Cardiac septum (tissue), 1 donor: ENCODE measurements around the gene FNIP1. TPM values are rescaled to one million over a fixed set of nuclear protein-coding genes. Genes with fewer than 3 reads are reported as not detected.
"Not testable (repeated sequence)": the region's sequence is repeated elsewhere in the genome, so short reads cannot be mapped to it uniquely, and the experiment has no call there.

Experiments
- DNase-seq: peaks from one replicate; pipeline ENCODE4 v3.0.0-alpha.2; 2020; ENCODE audit warnings: low spot score
- intact Hi-C: fragments of 100-400 bp; cut with DNase I; formaldehyde crosslinking; loops from one replicate; pipeline ENCODE4 v1.14.0; 2022
- total RNA-seq: library from RNA; stranded (reverse); fragmentation: NEBNext Ultra II Directional; extraction: Animal tissue kit (Norgen Biotek cat#: 25700); gene quantifications from one replicate; pipeline ENCODE4 v1.2.1, GENCODE V29; 2021
- donor health status: DM: no; HTN: no; CAD: no.

Gene FNIP1
- total RNA-seq, 1 donor from 2014 or later, result 31.6 TPM

GRCh38 chr5:131627207-131627865, 169.5 kb downstream of the FNIP1 start:
- intact Hi-C loops, result no loop called here

DNA sequence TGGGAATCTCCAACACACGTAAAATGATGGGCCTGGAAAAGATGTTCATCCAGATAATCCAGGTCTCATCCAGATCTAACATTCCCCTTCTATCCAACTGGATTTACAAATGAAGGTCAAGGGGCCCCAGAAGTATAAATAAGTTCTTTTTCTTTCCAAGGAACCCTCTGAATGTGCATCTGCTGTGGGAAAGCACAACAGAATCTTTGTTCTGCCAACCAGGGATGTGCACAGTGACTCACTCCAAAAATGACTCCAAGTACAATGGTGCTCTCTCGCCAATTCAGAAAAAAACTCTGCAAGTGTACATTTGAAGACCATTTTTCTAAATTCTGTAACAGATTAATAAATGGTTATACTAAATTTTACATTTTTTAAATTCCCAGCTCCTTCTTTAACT, 174.2 kb downstream of the FNIP1 start:
- intact Hi-C loops, result no loop called here
- no peak for DNase-seq

More at GRCh38 chr5:131627207-131627865, 169.5 kb downstream of the FNIP1 start:
- DNase-seq, result no peak

DNA sequence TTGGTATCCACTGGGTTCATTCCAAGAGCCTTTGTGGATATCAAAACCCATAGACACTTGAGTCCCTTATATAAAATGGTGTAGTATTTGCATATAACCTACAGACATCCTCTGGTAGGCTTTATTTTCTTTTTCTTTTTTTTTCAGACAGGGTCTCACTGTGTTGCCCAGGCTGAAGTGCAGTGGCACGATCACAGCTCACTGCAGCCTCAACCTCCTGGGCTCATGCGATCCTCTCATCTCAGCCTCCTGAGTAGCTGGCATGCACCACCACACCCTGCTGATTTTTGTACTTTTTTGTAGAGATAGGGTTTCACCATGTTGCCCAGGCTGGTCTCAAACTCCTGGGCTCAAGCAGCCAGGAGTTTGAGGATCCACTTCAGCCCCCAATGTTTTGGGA, 175.7 kb downstream of the FNIP1 start:
- not testable (repeated sequence) for DNase-seq

DNA sequence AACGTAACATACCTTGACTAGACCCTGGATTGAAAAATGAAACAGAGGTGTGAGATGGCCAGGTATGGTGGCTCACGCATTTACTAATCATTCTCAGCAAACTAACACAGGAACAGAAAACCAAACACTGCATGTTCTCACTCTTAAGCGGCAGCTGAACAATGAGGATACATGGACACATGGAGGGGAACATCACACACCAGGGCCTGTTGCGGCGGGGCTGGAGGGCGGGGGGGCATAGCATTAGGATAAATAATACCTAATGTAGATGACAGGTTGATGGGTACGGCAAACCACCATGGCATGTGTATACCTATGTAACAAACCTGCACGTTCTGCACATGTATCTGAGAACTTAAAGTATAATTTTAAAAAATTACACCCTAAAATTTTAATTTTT, 177.7 kb downstream of the FNIP1 start:
- intact Hi-C loops, result no loop called here
- DNase-seq, result no peak

More for the DNA sequence above, 175.7 kb downstream of the FNIP1 start:
- intact Hi-C loops, result not testable (repeated sequence)

DNA sequence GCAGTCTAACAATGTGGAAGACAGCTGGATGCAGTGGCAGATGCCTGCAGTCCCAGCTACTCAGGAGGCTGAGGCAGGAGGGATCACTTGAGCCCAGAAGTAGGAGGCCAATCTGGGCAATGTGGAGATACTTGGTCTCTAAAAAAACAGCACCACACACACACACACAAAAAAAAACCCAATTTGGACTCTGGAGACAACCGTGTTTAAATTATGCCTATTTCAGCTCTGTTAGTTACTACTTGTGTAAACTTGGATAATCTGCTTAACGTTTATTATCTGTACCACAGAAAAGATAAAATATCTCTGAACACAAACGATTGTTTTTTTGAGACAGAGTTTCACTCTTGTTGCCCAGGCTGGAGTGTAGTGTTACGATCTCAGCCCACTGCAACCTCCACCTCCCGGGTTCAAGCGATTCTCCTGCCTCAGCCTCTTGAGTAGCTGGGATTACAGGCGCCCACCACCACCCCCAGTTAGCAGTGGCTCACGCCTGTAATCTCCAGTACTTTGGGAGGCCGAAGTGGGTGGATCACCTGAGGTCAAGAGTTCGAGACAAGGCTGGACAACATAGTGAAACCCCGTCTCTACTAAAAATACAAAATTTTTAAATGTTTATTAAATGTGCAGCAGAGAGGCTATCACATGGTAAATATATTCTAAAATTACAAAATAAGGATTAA, 179.5 kb downstream of the FNIP1 start:
- intact Hi-C loops, result no loop called here

GRCh38 chr5:131615957-131616356, 180.9 kb downstream of the FNIP1 start:
- intact Hi-C loops, result no loop called here

More for the DNA sequence above, 179.5 kb downstream of the FNIP1 start:
- DNase-seq, result no peak

GRCh38 chr5:131613423-131613822, 183.4 kb downstream of the FNIP1 start:
- no peak for DNase-seq
- intact Hi-C loops, result no loop called here

More at GRCh38 chr5:131615957-131616356, 180.9 kb downstream of the FNIP1 start:
- no peak for DNase-seq

DNA sequence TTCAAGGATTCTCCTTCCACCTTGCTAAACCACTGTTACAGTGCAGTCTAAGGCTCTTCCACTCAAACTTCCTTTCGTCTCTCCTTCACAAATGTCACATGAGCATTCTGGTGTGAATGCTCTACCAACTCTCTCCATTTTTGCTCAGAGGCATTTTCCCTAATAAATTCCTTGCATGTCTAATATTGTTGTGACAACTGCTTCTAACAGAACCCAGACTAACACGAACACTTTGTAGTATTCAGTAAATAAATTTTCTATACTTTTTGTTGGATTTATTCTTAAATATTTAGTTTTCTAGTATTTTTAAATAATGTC, 185.8 kb downstream of the FNIP1 start:
- intact Hi-C loops, result no loop called here
- no peak for DNase-seq

- intact Hi-C loops, result no loop called here
- no peak for DNase-seq
Observed at GRCh38 chr5:131610198-131611063, 186.4 kb downstream of the FNIP1 start.

DNA sequence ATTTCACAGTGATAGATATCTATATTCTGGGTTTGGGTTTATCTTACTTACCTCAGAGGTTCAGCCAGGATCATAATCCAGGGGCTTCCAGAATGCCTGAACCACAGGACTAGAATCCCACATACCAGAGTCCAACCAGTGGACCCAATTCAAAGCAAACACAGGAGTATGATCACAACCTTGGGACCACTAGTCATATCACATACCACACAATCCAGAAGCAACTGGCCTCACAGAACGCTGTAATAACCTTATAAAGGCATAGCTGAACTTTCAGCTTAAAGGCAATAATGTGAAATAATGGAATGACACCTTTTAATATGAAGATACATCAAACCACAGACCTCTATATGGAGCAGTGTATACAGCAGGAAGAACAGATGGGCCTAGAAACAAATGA, 187.0 kb downstream of the FNIP1 start:
- no peak for DNase-seq
- intact Hi-C loops, result no loop called here

DNA sequence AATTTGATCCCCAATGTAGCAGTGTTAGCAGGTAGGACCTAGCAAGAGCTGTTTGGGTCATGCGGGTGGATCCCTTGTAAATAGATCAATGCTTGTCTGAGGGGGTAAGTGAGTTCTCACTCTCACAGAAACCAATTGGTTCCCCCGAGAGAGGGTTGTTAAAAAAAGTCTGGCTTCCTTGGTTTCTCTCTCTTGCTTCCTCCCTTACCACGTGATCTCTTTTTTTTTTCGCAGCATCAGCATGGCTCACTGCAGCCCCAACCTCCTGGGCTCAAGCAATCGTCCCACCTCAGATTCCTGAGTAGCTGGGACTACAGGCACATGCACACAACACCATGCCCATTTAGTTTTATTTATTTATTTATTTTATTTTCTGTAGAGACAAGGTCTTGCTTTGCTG, 188.2 kb downstream of the FNIP1 start:
- intact Hi-C loops, result no loop called here
- no peak for DNase-seq

DNA sequence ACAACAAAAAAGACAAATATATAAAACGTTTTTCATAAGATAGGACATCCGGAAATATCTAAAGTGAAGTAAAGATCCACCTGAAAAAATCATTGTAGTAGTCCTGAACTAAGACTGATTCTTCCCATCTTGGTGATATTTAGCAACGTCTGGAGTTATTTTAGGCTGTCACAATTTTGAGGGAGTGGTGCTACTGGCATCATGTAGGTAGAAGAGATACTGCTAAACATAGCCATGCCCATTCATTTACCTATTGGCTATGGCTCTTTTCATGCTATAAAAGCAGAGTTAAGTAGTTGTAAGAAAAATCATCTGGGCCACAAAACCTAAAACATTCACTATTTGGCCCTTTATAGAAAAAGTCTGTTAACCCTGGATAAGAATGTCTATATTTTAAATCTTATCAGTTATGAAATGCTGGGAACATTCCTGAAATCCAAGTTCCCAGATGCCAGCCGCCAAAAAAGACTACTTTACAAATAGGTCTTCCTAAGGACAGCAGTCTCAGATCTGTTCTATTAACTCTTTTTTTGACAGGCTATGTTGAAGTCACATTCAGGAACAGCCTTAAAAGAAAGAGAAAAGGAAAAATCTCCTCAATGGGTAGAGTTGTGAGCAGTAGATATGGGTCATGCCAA, 188.8 kb downstream of the FNIP1 start:
- intact Hi-C loops, result no loop called here
- DNase-seq, result no peak

DNA sequence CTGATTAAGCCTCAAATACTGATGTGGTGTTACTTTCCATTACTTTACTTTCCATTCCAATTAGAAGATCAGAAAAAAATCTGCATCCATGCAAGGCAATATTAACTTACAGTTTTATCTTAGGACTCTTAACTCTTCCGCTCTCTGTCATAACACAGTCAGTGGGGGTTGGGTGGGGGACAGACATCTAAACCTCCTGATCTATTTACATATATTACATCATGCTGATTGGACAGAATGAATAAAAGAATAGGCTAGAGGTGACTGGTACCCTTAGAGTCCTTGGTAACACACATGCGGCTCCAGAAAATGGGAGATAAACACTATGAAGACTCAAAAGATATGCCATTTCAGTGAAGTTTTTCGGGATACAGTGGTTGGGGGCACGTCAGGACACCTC, 189.4 kb downstream of the FNIP1 start:
- no peak for DNase-seq
- intact Hi-C loops, result no loop called here

DNA sequence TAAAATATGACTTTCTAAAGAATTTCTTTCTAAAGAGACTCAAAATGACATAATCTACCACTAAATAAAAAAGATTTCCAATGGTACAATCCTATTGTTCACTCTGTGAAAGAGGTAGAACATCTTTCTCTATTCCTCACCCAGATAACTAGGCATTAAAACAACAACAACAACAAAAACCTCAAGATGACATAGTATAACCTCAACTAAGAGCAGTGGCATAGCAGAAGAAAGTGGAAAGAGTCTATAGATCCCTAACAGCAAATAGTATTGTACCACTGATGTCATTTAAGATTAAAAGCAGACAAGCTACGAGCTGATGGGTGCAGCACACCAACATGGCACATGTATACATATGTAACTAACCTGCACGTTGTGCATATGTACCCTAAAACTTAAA, 191.7 kb downstream of the FNIP1 start:
- no peak for DNase-seq
- intact Hi-C loops, result no loop called here

DNA sequence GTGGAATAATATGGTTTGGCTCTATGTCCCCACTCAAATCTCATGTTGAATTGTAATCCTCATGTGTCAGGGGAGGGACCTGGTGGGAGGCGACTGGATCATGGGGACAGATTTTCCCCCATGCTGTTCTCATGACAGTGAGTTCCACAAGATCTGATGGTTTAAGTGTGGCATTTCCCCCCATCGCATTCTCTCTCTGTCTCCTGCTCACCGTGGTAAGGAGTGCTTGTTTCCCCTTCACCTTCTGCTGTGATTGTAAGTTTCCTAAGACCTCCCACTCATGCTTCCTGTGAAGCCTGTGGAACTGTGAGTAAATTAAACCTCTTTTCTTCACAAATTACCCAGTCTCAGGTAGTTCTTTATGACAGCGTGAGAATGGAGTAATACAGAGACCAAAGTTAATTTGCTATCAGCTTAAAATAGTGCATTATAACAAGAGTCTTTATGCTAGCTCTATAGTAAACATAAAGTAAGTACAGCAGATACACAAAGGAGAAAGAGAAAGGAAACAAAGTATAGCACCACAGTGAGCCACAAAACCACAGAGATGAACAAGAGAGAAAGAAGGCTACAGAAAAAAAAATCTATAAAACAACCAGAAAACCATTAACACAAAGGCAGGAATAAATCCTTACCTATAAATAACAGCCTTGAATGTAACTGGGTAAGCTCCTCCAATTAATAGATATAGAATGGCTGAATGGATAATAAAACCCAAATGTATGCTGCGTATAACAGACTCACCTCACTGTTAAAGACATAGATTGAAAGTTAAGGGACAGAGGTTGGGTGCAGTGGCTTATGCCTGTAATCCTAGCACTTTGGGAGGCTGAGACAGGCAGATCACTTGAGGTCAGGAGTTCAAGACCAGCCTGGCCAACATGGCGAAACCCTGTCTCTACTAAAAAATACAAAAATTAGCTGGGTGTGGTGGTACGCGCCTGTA, 201.5 kb downstream of the FNIP1 start:
- no peak for DNase-seq
- intact Hi-C loops, result loop anchor here (5.0 kb wide), 1 partner anchor 37 kb away; no protein-coding TSS in a partner anchor

DNA sequence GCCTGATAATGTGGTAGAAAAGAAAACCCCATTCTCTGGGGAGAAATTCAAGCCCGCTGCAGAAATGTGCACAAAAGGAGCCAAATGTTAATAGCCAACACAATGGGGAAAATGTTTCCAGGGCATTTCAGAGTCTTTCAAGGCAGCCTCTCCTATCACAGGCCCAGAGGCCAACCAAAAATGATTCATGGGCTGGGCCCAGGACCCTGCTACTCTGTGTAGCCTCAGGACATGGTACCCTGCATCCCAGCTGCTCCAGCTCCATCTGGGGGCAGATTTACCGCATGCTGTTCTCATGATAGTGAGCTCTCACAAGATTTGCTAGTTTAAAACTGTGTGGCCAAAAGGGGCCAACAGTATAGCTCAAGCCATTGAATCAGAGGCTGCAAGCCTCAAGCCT, 202.9 kb downstream of the FNIP1 start:
- DNase-seq, result no peak
- intact Hi-C loops, result no loop called here

GRCh38 chr5:131593436-131593835, 203.4 kb downstream of the FNIP1 start:
- intact Hi-C loops, result not testable (repeated sequence)

More at GRCh38 chr5:131593436-131593835, 203.4 kb downstream of the FNIP1 start:
- not testable (repeated sequence) for DNase-seq
